GDM1 (cell line): Measurements from ENCODE around the gene MYOG.
A peak's percentile ranks its signal among the peaks of the same experiment; 100 is the strongest.

Experiments used
- DNase-seq: peaks from one replicate; lab custom pipeline; 2025; lab: John Stamatoyannopoulos, UW

Gene MYOG

DNA sequence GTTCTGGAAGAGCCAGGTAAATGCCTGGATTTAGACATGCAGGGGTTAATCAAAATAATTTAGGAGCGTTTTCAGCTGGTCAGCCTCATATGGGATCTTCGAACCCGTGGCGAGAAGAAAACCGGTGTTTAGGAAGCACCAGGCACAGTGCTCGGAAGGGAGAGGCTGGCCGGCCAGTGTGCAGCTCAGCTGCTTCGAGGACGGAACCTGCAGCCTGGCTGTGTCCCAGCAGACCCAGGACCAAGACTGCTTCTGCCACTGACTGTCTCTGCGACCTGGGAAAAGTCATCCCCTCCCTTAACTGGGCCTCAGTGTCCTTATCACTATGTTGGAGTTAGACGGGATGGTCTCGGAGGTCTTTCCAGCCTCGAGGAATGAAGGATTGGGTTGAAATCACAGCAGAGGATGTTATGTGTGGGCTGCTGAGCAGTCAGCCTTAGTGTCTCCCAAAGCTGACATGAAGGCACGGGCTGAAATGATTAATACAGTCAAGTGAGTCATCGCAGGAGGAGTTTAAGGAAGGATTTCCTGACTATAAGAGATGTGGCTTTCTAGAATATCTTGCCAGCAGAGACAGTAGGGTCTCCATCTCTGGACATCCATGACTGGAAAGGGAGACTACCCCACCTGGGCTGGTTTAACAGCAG lies 38.7 kb downstream of the MYOG start:
- DNase-seq = no peak

GRCh38 chr1:203045821-203046594 lies 39.8 kb downstream of the MYOG start:
- no peak for DNase-seq

- no peak for DNase-seq
Observed at GRCh38 chr1:203045336-203045735, 40.5 kb downstream of the MYOG start.

- DNase-seq = no peak
Observed at GRCh38 chr1:203044546-203045250, 41.1 kb downstream of the MYOG start.

GRCh38 chr1:203043830-203044545 lies 41.8 kb downstream of the MYOG start:
- DNase-seq = no peak

GRCh38 chr1:203041351-203041932 lies 44.4 kb downstream of the MYOG start:
- DNase-seq = no peak

- no peak for DNase-seq
Observed at GRCh38 chr1:203040513-203041275, 45.1 kb downstream of the MYOG start.

DNA sequence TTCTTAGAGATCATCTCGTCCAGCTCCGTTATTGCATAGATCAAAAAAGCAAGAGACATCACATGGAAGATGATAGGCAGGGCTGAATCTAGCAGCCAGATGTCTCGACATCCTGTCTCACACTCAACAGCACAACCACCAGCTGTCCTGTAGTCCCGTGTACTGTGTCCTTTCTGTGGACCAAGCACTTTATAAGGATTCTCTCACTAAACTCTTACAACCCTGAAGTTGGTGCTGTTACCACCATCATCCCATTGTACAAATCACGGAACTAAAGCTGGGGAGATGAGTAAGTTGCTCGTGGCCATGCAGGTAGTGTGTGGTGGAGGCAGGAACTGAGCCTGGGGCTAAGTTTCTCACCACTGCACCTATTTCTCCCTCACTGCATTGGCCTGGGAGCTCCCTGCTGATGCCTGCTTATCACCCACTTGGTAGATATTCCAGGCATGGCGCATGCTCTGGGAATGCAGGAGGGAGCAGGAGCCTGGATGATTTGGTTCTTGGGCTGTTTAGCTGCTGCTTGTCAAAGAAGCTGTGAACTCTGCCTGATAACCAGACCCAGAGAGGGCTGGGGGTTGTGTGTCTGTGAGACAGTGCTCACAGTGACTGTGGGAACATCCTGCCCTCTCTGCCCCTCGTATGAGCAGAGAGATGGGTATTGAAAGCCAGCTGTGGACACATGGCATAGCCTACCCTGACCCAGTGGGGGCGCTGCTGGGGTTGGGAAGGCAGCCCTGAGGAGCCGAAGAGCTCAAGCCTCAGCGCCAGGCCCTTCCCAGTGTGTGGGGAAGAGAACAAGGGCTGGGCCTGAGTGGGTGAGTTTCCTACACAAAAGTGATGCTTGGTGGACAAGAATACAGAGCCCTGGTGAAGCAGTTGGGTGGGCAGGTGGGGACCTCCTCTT lies 46.0 kb downstream of the MYOG start:
- peak; percentile 26 for DNase-seq

DNA sequence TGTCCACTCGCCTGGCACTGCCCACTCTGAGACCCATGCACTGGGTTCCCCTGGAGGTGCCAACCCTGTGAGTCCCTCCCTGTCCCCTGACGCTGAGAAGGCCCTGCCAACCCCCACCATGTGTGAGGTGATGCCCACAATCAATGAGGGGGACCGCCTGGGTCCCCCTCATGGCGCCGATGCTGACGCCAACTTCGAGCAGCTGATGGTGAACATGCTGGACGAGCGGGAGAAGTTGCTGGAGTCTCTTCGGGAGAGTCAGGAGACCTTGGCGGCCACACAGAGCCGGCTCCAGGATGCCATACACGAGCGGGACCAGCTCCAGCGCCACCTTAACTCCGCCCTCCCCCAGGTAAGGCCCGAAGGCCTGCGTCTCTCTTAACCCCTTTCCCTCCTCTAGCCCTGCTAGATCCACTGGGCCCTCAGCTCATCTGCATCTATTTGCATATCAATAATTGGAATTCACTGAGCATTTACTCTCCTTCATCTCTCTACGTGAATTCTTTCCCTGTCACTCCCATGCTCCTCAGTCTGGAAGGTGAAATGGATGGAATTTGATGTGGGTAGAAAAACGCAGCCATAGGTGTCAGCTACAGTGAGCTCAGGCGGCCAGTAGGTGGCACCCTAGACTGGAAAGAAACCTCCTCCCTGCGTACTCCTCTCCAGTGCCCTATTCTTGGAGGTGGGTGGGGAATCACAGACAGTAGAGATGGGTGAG lies 46.8 kb downstream of the MYOG start:
- DNase-seq = peak; percentile 38

- peak; percentile 15 for DNase-seq
Observed at GRCh38 chr1:203038217-203038741, 47.5 kb downstream of the MYOG start.

GRCh38 chr1:203037509-203038190 lies 48.2 kb downstream of the MYOG start:
- no peak for DNase-seq

- no peak for DNase-seq
Observed at GRCh38 chr1:203036537-203036936, 49.3 kb downstream of the MYOG start.

DNA sequence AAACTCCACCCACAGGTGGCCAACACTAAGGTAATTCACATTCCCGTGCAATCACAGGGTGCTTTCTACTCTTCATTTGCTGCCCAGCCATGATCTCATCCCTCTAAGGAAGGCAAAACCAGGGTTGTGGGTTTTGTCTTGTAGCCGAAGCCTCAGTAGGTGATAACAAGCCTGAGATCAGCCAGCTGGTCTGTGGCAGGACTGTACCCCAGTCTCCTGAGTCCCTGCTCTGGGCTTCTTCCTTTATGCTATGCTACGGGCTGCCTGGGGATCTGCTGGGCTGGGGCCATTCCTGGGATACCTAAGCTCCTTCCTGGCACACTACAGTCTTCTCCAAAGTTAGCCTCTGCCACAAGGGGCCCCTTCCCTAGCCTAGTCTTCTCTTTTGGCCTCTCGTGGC lies 49.7 kb downstream of the MYOG start:
- no peak for DNase-seq

DNA sequence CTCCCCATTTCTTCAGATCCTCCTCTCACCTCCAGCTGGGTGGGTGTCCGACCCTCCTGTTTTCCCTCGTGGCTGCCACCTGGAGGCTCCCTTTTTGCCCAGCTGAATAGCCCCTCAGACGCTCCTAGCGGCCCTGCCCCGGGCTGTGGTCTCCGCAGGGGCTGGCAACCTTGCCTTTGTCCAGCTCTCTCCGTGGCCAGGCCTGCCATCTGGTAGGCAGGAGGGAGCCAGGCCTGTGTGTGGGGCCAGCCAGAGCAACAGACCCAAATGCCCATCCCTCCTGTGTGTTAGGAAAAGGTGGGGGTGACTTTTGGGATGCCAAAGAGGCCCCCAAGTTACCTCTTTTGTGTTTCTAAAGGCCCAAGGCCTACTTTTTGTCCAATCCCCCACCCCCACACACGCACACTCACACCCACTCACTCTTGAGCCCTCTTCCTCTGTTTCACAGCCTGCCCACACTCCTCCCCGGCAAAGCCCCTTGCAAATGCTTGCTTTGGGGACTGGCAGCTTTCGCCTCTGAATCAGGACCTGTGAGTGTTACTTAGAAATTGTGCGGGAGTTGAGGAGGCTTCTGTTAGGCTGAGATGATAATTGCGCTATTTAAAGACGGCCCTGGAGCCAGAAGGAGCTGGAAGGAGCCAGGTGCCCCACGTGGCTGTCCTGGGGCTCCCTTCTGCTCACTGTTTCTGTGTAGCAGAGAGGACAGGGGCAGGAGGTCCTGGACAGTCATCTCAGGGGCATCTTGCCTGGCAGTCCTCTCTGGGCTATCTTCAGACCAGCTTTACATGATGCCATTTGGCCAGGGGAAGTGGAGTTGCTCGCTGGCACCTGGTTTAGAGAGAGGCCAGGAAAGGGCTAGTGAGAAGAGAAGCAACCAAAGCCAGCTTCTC lies 50.5 kb downstream of the MYOG start:
- no peak for DNase-seq

DNA sequence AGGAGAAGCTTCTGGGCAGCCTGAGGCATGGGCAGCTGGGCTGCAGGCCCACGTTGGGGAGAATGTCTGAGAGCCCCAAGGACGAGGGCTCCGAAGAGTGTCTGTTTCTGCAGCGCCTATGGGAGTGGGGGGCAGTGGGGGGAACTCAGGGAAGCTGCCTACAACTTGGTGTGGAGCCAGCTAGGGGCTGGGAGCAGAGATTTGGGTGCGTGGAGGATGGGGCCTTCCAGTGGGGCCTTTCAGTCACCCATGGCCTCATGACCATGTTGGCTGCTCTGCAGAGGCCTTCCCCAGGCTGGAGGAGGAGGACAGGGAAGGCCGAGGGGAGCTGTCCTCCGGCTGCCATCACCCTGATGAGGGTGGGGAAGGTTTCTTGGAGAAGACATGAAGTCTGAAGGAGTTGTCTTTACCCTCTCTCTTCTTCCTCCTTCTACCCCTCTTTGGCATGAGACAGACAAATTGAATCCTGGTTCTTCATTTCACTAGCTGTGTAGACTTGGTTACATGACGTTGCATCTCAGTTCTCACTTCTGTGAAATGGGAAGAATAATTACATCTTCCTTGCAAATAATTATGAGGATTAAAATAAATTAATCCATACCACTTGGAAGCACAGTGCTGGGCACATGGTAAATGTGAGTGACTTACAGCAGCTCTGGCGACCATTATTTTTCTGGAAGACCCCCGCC lies 51.2 kb downstream of the MYOG start:
- DNase-seq = no peak

- no peak for DNase-seq
Observed at GRCh38 chr1:203033917-203034316, 51.9 kb downstream of the MYOG start.

- no peak for DNase-seq
Observed at GRCh38 chr1:203033287-203033686, 52.5 kb downstream of the MYOG start.
